Stimulated activated CD4-positive, alpha-beta T cell treated with anti-CD3 and anti-CD28 coated beads, Interleukin-1b, Interleukin-23, amount 100 ng/mL, for 4 hours (primary cell): Measurements from ENCODE around the gene CACNA1F.

Experiments used
- DNase-seq, 2 donors: peaks; one replicate each; pipeline ENCODE4 v3.0.0-alpha.2; 2020; ENCODE audit warnings: low read depth in 2 of 2

CACNA1F gene

DNA sequence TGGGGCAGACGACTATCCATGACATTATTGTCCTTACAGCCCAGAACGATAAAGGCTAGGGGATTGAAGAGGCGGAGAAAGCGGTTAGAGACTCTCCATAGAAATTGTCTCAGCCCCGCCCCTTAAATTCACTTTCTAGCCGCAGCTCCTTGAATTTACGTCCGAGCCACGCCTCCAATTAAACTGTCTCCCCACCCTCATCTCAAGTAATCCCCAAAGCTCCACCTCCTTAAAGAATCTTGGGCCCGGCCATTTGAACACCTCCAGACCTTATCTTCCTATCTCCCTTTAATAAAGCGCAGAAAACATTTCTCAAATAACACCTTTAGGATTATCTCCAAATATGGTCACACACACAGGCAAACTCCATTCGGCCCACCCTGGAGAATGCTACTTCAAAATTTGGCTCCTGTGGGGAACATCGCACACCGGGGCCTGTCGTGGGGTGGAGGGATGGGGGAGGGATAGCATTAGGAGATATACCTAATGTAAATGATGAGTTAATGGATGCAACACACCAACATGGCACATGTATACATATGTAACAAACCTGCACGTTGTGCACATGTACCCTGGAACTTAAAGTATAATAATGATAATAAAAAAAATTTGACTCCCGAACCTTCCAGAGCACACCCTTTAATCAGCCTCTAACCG, 77.8 kb downstream of the CACNA1F start:
- DNase-seq = no peak
